Measurements from ENCODE around the gene PPP3CA. TPM values are rescaled to one million over a fixed set of nuclear protein-coding genes. Genes with fewer than 3 reads are reported as not detected.

The PPP3CA gene
- 51.9 and 71.9 TPM in 2 replicates for total RNA-seq

DNA sequence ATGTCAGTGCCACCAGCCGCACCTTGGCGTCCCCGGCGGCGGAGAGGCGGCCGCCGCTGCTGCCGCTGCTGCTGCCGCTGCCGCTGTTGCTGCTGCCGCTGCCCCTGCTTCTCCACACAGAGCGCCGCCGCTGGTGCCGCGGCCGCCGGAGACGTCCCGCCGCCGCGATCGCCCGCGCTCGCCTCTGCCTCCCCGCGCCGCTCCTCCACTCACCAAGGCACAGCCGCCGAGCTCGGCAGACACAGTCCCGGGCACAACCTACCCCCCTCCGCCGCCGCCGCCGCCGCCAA lies at the start of gene PPP3CA:
PPP3CA (minus strand) TSS at position 260 of the 290 bp plus-strand sequence.

Data from smooth muscle cell of the pulmonary artery (primary cell).